ENCODE results near the gene SRP9. TPM values are rescaled to one million over a fixed set of nuclear protein-coding genes. Genes with fewer than 3 reads are reported as not detected.

The SRP9 gene
- total and polyA plus RNA-seq, 11 donors, result 147 to 211 (median 171) TPM

- intact Hi-C loops (cut with DNase I), result no loop called here
- no peaks in the 10 kb centered on the region for H3K9me3 ChIP-seq
- H3K4me1 ChIP-seq, result peaks cover 27 to 82% (median 72%) of the 10 kb centered on the region in 12 donors
- peaks cover 0 to 16% (median 0%) of the 10 kb centered on the region in 9 donors for H3K36me3 ChIP-seq
- H3K4me3 ChIP-seq, result peak overlapping the region in 4 of 12 donors; percentile 16 to 31 (median 21)
- H3K27me3 ChIP-seq, result no peaks in the 10 kb centered on the region
- ATAC-seq (peak; percentile 47 to 82 (median 78)), DNase-seq (peak in 4 of 5 donors; percentile 76 to 83 (median 81))
- TF ChIP-seq POLR2A (IDR thresholded peaks at IDR 0.05), result no peak
- TF ChIP-seq CTCF (IDR thresholded peaks at IDR 0.05), result no peak
- H3K27ac ChIP-seq, result peak overlapping the region; percentile 82 to 96 (median 92)
- whole genome bisulfite sequencing, 4 donors, result 30 to 51% (median 32%) methylated on average over 8 of the region's 8 CpGs
Measured at GRCh38 chr1:225817611-225818061, 40.0 kb downstream of the SRP9 start.

GRCh38 chr1:225818229-225818628, 40.6 kb downstream of the SRP9 start:
- Histone ChIP-seq H3K4me1 (peaks cover 27 to 81% (median 69%) of the 10 kb centered on the region in 12 donors), H3K27me3 (no peaks in the 10 kb centered on the region), H3K36me3 (peaks cover 0 to 18% (median 0%) of the 10 kb centered on the region in 9 donors), H3K4me3 (no peak overlapping the region), H3K9me3 (no peaks in the 10 kb centered on the region), H3K27ac (peak overlapping the region; percentile 82 to 96 (median 92))
- DNase-seq (no peak), ATAC-seq (no peak)
- 77 to 84% (median 80%) methylated on average over 7 of the region's 7 CpGs for WGBS, 4 donors
- TF ChIP-seq CTCF (IDR thresholded peaks at IDR 0.05) (no peak), POLR2A (IDR thresholded peaks at IDR 0.05) (no peak)
- intact Hi-C loops (cut with DNase I), result no loop called here

GRCh38 chr1:225819346-225820192, 41.9 kb downstream of the SRP9 start:
- Histone ChIP-seq H3K4me3 (no peak overlapping the region), H3K36me3 (peaks cover 0 to 18% (median 0%) of the 10 kb centered on the region in 9 donors), H3K9me3 (no peaks in the 10 kb centered on the region), H3K27me3 (no peaks in the 10 kb centered on the region), H3K27ac (peak overlapping the region in 11 of 12 donors; percentile 25 to 92 (median 43)), H3K4me1 (peaks cover 17 to 77% (median 59%) of the 10 kb centered on the region in 12 donors)
- intact Hi-C loops (cut with DNase I), result no loop called here
- peak in 2 of 4 donors; percentile 4 to 20 for ATAC-seq
- 68 to 74% (median 72%) methylated on average over 12 of the region's 12 CpGs for WGBS, 4 donors
- TF ChIP-seq POLR2A (IDR thresholded peaks at IDR 0.05), result no peak
- TF ChIP-seq CTCF (IDR thresholded peaks at IDR 0.05), result no peak
- no peak for DNase-seq

- peaks cover 15 to 77% (median 58%) of the 10 kb centered on the region in 12 donors for H3K4me1 ChIP-seq
- 93 to 96% (median 95%) methylated on average over 5 of the region's 5 CpGs for WGBS, 4 donors
- intact Hi-C loops (cut with DNase I), result no loop called here
- H3K27me3 ChIP-seq, result no peaks in the 10 kb centered on the region
- DNase-seq (no peak), ATAC-seq (no peak)
- no peaks in the 10 kb centered on the region for H3K9me3 ChIP-seq
- TF ChIP-seq CTCF (IDR thresholded peaks at IDR 0.05) (no peak), POLR2A (IDR thresholded peaks at IDR 0.05) (no peak)
- peaks cover 0 to 18% (median 0%) of the 10 kb centered on the region in 9 donors for H3K36me3 ChIP-seq
- H3K4me3 ChIP-seq, result no peak overlapping the region
- peak overlapping the region in 2 of 12 donors; percentile 37 to 92 for H3K27ac ChIP-seq
Measured at GRCh38 chr1:225820522-225821120, 43.0 kb downstream of the SRP9 start.

All from heart left ventricle (tissue), 16 donors.